Mesothelial cell of epicardium (in vitro differentiated cells): ENCODE measurements around the gene RPL31. TPM values are rescaled to one million over a fixed set of nuclear protein-coding genes. Genes with fewer than 3 reads are reported as not detected.

ENCODE experiments used
- DNase-seq, 2 experiments: peaks; one replicate each; pipeline ENCODE4 v3.0.0; 2021; ENCODE audit warnings: low spot score in 2 of 2; ENCODE audit not compliant: unreplicated experiment in 2 of 2
- H3K27ac Mint-ChIP-seq: 2 replicates; pipeline ENCODE4 v1.8.0; 2021; ENCODE audit warnings: mixed read lengths
- H3K27me3 Mint-ChIP-seq: 2 replicates; pipeline ENCODE4 v1.8.0; 2021; ENCODE audit warnings: low read depth, mixed read lengths
- H3K36me3 Mint-ChIP-seq: 2 replicates; pipeline ENCODE4 v1.8.0; 2021; ENCODE audit warnings: mixed read lengths
- H3K4me1 Mint-ChIP-seq: 2 replicates; pipeline ENCODE4 v1.8.0; 2021; ENCODE audit warnings: mixed read lengths
- H3K4me3 Mint-ChIP-seq: 2 replicates; pipeline ENCODE4 v1.8.0; 2021; ENCODE audit warnings: mild to moderate bottlenecking, moderate library complexity, mixed read lengths
- H3K9me3 Mint-ChIP-seq: 2 replicates; pipeline ENCODE4 v1.8.0; 2021; ENCODE audit warnings: mixed read lengths
- total RNA-seq: library from RNA; stranded (reverse); gene quantifications from 3 replicates; pipeline ENCODE4 v1.2.1, GENCODE V29; 2021
- TF ChIP-seq, protein P1 (sequence below): fragments of 200-600 bp; sonication (generic); IDR thresholded peaks from one replicate; pipeline ENCODE4 v1.5.0; 2021; ENCODE audit warnings: antibody characterized with exemption; ENCODE audit not compliant: unreplicated experiment

RPL31 gene
- total RNA-seq, 1 donor from 2014 or later, result 1,845 TPM

DNA sequence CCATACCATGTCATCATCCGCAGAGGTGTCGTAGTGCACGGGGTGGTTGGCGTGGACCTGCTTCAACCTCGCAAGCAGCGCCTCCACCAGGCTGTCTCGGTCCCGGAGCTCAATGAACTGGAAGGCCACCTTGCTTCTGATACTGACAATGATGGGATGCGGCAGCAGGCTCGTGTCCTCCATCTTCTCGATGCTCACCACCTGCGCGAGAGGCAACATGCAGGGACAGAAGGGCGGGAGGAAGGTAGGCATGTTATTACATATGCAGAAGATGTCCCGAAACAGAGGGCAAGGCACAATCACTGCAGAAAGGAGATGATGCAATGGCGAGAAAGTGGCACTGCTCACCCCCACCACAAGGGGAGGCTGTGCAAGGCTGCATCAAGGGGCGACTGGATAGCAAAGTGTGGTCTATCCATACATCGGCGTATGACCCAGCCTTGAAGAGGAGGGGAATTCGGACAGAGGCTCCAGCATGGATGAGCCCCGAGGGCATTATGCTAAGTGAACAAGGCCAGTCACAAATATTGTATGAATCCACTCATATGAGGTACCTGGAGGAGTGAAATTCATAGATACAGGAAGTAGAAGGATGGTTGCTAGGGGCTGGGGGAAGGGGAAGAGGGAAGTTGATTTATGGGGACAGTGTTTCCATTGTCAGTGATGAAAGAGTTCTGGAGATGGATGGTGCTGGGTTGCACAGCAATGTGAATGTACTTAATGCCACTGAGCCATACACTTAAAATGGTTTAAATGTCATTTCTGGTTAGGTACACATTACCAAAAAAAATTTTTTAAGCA, 36.6 kb downstream of the RPL31 start:
- no peak for DNase-seq
- Mint-ChIP-seq H3K4me1 (peaks cover 3% of the 10 kb centered on the region), H3K9me3 (no peaks in the 10 kb centered on the region), H3K36me3 (peaks cover 7% of the 10 kb centered on the region), H3K27ac (no peak overlapping the region), H3K4me3 (no peak overlapping the region), H3K27me3 (no peaks in the 10 kb centered on the region)
- TF ChIP-seq, protein P1, sequence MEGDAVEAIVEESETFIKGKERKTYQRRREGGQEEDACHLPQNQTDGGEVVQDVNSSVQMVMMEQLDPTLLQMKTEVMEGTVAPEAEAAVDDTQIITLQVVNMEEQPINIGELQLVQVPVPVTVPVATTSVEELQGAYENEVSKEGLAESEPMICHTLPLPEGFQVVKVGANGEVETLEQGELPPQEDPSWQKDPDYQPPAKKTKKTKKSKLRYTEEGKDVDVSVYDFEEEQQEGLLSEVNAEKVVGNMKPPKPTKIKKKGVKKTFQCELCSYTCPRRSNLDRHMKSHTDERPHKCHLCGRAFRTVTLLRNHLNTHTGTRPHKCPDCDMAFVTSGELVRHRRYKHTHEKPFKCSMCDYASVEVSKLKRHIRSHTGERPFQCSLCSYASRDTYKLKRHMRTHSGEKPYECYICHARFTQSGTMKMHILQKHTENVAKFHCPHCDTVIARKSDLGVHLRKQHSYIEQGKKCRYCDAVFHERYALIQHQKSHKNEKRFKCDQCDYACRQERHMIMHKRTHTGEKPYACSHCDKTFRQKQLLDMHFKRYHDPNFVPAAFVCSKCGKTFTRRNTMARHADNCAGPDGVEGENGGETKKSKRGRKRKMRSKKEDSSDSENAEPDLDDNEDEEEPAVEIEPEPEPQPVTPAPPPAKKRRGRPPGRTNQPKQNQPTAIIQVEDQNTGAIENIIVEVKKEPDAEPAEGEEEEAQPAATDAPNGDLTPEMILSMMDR, result peak; percentile 33

DNA sequence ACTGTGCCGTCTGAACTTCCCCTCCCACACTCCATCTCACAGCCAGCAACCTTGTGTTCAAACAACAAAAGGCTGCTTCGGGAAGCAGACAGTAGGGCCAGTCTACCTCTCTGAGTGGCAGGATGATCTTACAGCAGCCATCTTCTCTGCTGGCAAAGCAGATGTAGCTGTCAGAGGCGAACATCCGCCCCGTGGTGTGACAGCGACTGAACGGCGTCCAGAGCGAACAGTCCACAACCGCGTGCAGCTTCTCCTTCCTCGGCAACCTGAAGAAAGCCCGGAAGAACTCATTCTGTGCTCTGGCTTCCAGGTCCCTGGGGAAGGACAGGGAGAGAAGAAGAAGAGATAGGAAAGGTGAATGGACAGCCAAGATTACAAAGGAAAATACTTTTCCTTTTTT, 38.0 kb downstream of the RPL31 start:
- H3K4me3 Mint-ChIP-seq, result no peak overlapping the region
- peaks cover 3% of the 10 kb centered on the region for H3K4me1 Mint-ChIP-seq
- TF ChIP-seq, protein P1, result no peak
- DNase-seq, result no peak
- no peak overlapping the region for H3K27ac Mint-ChIP-seq
- H3K36me3 Mint-ChIP-seq, result peaks cover 7% of the 10 kb centered on the region
- H3K27me3 Mint-ChIP-seq, result no peaks in the 10 kb centered on the region
- H3K9me3 Mint-ChIP-seq, result no peaks in the 10 kb centered on the region

DNA sequence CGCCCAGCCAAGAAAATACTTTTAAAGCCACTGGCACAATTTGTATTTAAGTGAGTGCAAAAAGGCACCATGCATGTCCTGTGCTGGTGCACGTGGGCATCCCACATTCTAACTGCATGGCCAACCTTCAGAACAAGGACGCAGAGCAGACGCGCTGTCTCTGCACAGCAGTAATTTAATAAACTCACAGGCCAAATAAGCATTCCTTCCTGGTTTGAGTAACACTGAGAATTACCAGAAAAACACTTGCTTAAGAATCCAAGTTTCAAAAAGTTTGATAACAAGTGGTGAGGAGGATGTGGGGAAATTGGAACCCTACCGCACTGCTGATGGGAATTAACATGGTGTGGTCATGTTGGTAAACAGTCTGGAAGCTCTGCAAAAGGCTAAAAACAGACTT, 38.7 kb downstream of the RPL31 start:
- TF ChIP-seq, protein P1, result no peak
- Mint-ChIP-seq H3K9me3 (no peaks in the 10 kb centered on the region), H3K4me1 (peaks cover 3% of the 10 kb centered on the region), H3K4me3 (no peak overlapping the region), H3K27me3 (no peaks in the 10 kb centered on the region), H3K36me3 (peaks cover 7% of the 10 kb centered on the region), H3K27ac (no peak overlapping the region)
- DNase-seq, result no peak

DNA sequence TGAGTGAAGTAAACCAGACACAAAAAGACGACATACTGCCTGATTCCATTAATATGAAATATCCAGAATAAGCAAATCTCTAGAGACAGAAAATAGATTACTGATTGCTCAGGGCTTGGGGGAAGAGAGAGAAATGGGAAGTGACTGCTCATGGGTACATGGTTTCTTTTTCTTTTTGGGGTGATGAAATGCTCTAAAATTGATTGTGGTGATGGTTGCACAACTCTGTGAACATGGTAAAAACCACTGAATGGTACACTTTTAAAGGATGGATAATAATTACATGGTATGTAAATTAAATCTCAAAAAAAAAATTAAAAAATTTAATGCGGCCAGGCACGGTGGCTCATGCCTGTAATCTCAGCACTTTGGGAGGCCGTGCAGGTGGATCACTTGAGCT, 39.3 kb downstream of the RPL31 start:
- no peaks in the 10 kb centered on the region for H3K27me3 Mint-ChIP-seq
- peaks cover 7% of the 10 kb centered on the region for H3K36me3 Mint-ChIP-seq
- no peak for DNase-seq
- H3K4me1 Mint-ChIP-seq, result peaks cover 3% of the 10 kb centered on the region
- H3K9me3 Mint-ChIP-seq, result no peaks in the 10 kb centered on the region
- no peak overlapping the region for H3K27ac Mint-ChIP-seq
- TF ChIP-seq, protein P1, result no peak
- H3K4me3 Mint-ChIP-seq, result no peak overlapping the region

DNA sequence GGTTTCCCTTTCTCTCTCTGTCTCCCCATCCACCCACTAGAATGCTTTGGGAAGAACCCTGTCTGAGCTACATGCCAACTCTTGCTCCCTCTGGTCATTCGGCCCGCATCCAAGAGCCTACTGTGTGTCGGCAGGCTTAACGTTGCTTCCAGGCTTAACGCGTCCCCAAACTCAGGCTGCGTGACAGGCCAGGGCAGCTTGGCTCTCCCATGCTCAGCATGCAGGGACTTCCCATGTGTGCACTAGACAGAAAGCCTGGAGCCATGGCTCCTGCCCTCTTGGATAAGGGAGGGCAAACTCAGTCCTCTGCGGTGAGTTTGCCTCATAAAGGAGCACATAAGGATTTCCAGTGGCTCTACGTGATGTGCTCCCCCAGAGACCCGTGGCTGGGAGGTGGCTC, 43.2 kb downstream of the RPL31 start:
- no peak for DNase-seq
- Mint-ChIP-seq H3K27me3 (no peaks in the 10 kb centered on the region), H3K27ac (no peak overlapping the region), H3K36me3 (peaks cover 9% of the 10 kb centered on the region), H3K4me1 (no peaks in the 10 kb centered on the region), H3K9me3 (no peaks in the 10 kb centered on the region), H3K4me3 (no peak overlapping the region)
- TF ChIP-seq, protein P1, result no peak
